IgD-negative memory B cell (primary cell): ENCODE results near the gene CABLES2. TPM values are rescaled to one million over a fixed set of nuclear protein-coding genes. Genes with fewer than 3 reads are reported as not detected.
A peak's percentile ranks its signal among the peaks of the same experiment; 100 is the strongest.

Experiments used
- H3K27ac Mint-ChIP-seq, 3 donors: one replicate each; pipeline ENCODE4 v1.8.0; 2020 to 2022; ENCODE audit warnings: mild to moderate bottlenecking in 3 of 3, mixed read lengths in 3 of 3, moderate library complexity in 1 of 3
- H3K27me3 Mint-ChIP-seq: one replicate; pipeline ENCODE4 v1.8.0; 2021; ENCODE audit warnings: mixed read lengths
- H3K36me3 Mint-ChIP-seq: one replicate; pipeline ENCODE4 v1.8.0; 2020; ENCODE audit warnings: mild to moderate bottlenecking, mixed read lengths
- H3K4me1 Mint-ChIP-seq, 3 donors: one replicate each; pipeline ENCODE4 v1.8.0; 2020 to 2022; ENCODE audit warnings: mixed read lengths in 3 of 3, mild to moderate bottlenecking in 1 of 3
- H3K4me3 Mint-ChIP-seq, 4 donors: one replicate each; pipeline ENCODE4 v1.8.0; 2020 to 2022; ENCODE audit warnings: mild to moderate bottlenecking in 4 of 4, mixed read lengths in 4 of 4, moderate library complexity in 3 of 4
- H3K9me3 Mint-ChIP-seq, 3 donors: one replicate each; pipeline ENCODE4 v1.8.0; 2020 to 2021; ENCODE audit warnings: mixed read lengths in 3 of 3, mild to moderate bottlenecking in 1 of 3
- polyA plus RNA-seq: library from polyadenylated mRNA; unstranded; fragments of 300-500 nt; fragmentation: Illumina TruSeq; gene quantifications from one replicate; pipeline ENCODE4 v1.2.3, GENCODE V29; 2021

The CABLES2 gene
- polyA plus RNA-seq, 1 donor from 2014 or later, result 1.1 TPM

- peaks cover 0 to 2% (median 0%) of the 10 kb centered on the region in 3 donors for H3K4me1 Mint-ChIP-seq
- no peaks in the 10 kb centered on the region for H3K36me3 Mint-ChIP-seq
- peak overlapping the region in 1 of 4 donors; percentile 57 for H3K4me3 Mint-ChIP-seq
- H3K27me3 Mint-ChIP-seq, result no peaks in the 10 kb centered on the region
- peak overlapping the region in 1 of 3 donors; percentile 31 for H3K27ac Mint-ChIP-seq
- H3K9me3 Mint-ChIP-seq, result no peaks in the 10 kb centered on the region
Measured at GRCh38 chr20:62416651-62417637, 9.9 kb upstream of the CABLES2 start.

DNA sequence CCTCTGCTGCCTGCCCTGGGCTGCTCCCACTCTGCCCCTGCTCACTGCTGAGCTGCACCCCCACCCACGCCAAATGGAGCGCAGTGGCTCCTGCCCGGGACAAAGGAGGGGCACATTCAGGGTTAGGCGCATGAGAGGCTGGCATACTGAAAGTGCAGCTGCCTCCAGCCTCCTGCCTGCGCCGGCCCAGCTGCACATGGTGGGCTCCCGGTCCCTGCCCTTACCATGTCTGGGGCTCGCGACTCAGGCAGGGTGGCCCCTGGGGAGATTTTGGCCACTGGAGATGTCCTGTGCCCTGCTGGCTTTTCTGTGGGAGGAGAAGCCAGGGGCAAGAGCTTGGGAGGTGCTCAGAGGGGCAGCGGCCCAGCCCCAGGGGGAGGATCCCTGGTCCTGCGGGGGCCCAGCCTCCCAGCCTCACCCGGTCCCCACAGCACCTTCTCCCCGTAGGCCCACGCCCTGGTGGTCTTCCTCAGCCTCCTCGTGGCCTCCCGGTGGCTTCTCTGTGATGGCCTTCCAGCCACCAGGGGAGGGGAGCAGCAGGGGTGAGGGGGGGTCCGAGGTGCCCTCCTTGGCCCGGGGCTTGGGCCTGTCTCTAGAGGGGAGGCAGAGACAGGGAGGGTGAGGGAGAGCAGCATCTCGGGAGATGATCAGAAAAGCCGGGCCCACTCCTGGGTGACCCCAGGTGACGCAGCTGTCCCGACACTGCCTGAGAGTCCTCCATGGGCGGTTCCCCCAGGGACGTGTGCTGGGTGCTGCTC, 8.4 kb upstream of the CABLES2 start:
- Mint-ChIP-seq H3K9me3 (no peaks in the 10 kb centered on the region), H3K36me3 (no peaks in the 10 kb centered on the region), H3K4me1 (peaks cover 0 to 2% (median 0%) of the 10 kb centered on the region in 3 donors), H3K27me3 (no peaks in the 10 kb centered on the region), H3K4me3 (no peak overlapping the region), H3K27ac (no peak overlapping the region)

GRCh38 chr20:62413896-62414481, 6.9 kb upstream of the CABLES2 start:
- peaks cover 3% of the 10 kb centered on the region for H3K27me3 Mint-ChIP-seq
- no peaks in the 10 kb centered on the region for H3K36me3 Mint-ChIP-seq
- H3K4me1 Mint-ChIP-seq, result peaks cover 0 to 7% (median 0%) of the 10 kb centered on the region in 3 donors
- H3K27ac Mint-ChIP-seq, result no peak overlapping the region
- no peaks in the 10 kb centered on the region for H3K9me3 Mint-ChIP-seq
- H3K4me3 Mint-ChIP-seq, result no peak overlapping the region

DNA sequence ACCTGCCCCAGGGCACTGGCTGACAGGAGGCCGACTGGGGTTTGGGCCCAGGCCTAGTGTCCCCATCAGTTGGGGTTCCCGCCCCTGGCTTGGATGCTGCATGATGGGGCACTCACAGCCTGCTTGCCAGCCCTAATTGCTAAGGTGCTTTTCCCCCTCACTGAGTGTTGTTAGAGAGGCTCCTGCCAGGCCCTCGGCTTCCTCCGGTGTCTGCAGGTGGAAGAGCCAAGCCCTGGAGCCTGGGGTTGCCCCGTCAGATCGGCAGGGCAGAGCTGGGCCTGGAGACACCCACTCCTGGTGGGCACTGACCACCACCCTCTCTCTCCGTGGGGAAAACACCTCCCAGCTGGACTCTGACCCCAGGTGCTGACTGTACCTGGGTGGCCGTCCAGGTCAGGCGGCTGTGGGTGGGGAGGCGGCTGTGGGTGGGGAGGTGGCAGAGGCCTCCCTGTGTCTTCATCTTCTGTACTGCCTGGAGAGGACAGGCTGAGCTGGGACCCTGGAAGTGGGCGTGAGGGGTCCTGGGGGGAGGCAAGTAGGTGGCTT, 6.0 kb upstream of the CABLES2 start:
- H3K4me1 Mint-ChIP-seq, result peaks cover 0 to 7% (median 0%) of the 10 kb centered on the region in 3 donors
- H3K4me3 Mint-ChIP-seq, result no peak overlapping the region
- peaks cover 3% of the 10 kb centered on the region for H3K27me3 Mint-ChIP-seq
- H3K27ac Mint-ChIP-seq, result no peak overlapping the region
- H3K36me3 Mint-ChIP-seq, result no peaks in the 10 kb centered on the region
- H3K9me3 Mint-ChIP-seq, result no peaks in the 10 kb centered on the region

DNA sequence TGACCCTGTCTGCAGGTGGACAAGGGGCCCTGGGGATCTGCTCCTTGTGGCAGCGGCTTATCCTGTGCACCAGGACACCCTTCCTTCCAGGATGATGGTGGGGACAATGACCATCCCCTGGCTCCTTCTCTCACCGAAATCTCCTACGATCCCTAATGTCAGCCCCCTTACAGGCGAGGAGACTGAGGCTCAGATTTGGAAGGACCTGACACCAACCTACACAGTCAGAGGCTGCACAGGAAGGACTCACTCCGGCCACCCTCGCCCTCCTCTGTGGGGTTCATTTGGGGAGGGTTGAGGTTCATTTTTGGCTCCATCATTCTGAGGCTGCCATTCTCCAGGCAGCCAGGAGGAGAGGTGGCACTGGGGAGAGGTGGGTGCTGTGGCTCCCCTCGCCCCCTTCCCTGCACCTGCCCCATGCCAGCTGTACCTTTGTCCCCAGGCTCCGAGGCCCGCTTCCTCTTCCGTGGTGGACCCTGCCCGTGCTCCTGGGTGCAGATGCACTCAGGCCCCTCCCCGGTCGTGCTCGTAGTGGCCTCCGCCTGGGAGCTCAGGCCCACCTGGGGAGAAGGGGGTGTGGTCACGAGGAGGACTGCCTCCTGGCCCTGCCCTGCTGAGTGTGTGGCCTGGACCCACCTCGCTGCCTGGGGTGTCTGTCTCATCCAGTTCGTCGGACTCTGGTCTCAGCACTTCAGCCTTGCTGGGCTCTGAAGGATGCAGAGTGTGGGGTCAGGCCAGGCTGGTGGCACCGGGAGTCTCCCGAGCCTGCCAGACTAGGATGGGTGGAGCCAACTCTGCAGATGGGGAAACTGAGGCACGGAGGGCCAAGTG, 5.3 kb upstream of the CABLES2 start:
- Mint-ChIP-seq H3K4me1 (peaks cover 0 to 9% (median 4%) of the 10 kb centered on the region in 3 donors), H3K9me3 (no peaks in the 10 kb centered on the region), H3K27ac (no peak overlapping the region), H3K36me3 (no peaks in the 10 kb centered on the region), H3K27me3 (peaks cover 3% of the 10 kb centered on the region), H3K4me3 (peak overlapping the region in 1 of 4 donors; percentile 12)

GRCh38 chr20:62411479-62412193, 4.6 kb upstream of the CABLES2 start:
- H3K4me1 Mint-ChIP-seq, result peaks cover 0 to 9% (median 6%) of the 10 kb centered on the region in 3 donors
- peaks cover 3% of the 10 kb centered on the region for H3K27me3 Mint-ChIP-seq
- no peak overlapping the region for H3K27ac Mint-ChIP-seq
- H3K4me3 Mint-ChIP-seq, result peak overlapping the region in 1 of 4 donors; percentile 12
- H3K9me3 Mint-ChIP-seq, result no peaks in the 10 kb centered on the region
- H3K36me3 Mint-ChIP-seq, result no peaks in the 10 kb centered on the region

GRCh38 chr20:62410746-62411478, 3.8 kb upstream of the CABLES2 start:
- H3K4me1 Mint-ChIP-seq, result peaks cover 3 to 12% (median 6%) of the 10 kb centered on the region in 3 donors
- H3K36me3 Mint-ChIP-seq, result no peaks in the 10 kb centered on the region
- peaks cover 3% of the 10 kb centered on the region for H3K27me3 Mint-ChIP-seq
- no peak overlapping the region for H3K4me3 Mint-ChIP-seq
- no peak overlapping the region for H3K27ac Mint-ChIP-seq
- H3K9me3 Mint-ChIP-seq, result no peaks in the 10 kb centered on the region

GRCh38 chr20:62409931-62410745, 3.1 kb upstream of the CABLES2 start:
- Mint-ChIP-seq H3K27me3 (peaks cover 3% of the 10 kb centered on the region), H3K4me1 (peaks cover 6 to 14% (median 9%) of the 10 kb centered on the region in 3 donors), H3K27ac (peak overlapping the region in 2 of 3 donors; percentile 71 to 86), H3K4me3 (peak overlapping the region in 2 of 4 donors; percentile 71 to 74), H3K9me3 (no peaks in the 10 kb centered on the region), H3K36me3 (no peaks in the 10 kb centered on the region)

DNA sequence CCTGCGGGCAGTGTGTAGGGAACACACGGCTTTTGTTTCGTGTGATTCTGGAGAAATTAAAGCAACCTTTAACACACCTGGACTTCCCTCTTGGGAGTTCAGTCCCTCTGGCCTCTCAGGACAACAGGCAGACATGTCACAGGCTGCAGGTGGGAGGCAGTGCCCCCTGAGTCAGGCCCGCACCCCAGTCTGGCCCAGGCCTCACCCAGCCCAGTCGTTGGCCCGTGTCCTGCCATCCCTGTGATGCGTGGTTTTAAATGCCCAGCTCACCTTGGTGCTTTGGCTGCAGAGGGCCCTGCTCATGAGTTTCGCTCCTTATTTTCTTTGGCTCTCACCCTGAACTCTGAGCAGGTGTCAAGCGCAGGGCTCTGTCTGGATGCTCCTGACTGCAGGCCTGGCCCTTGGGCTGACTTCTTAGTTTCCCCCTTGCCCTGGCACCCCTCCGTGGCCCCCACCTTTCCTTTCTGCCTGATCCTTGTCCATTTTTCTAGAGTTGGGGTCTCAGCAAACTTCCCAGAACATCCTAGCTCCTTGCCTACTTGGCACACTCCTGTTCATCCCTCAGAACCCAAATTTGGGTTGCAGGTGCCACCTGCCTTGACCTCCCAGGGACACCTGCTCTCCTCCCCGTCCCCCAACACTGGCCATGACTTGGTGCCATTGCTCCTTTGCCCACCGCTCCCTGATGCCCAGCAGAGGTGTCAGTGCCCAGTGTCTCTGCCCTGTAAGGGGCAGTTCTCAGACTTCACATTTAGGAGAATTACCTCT, 2.2 kb upstream of the CABLES2 start:
- H3K9me3 Mint-ChIP-seq, result no peaks in the 10 kb centered on the region
- H3K27me3 Mint-ChIP-seq, result peaks cover 3% of the 10 kb centered on the region
- H3K4me1 Mint-ChIP-seq, result peaks cover 6 to 15% (median 9%) of the 10 kb centered on the region in 3 donors
- H3K36me3 Mint-ChIP-seq, result no peaks in the 10 kb centered on the region
- H3K4me3 Mint-ChIP-seq, result peak overlapping the region in 3 of 4 donors; percentile 38 to 74 (median 71)
- H3K27ac Mint-ChIP-seq, result peak overlapping the region in 2 of 3 donors; percentile 71 to 86

DNA sequence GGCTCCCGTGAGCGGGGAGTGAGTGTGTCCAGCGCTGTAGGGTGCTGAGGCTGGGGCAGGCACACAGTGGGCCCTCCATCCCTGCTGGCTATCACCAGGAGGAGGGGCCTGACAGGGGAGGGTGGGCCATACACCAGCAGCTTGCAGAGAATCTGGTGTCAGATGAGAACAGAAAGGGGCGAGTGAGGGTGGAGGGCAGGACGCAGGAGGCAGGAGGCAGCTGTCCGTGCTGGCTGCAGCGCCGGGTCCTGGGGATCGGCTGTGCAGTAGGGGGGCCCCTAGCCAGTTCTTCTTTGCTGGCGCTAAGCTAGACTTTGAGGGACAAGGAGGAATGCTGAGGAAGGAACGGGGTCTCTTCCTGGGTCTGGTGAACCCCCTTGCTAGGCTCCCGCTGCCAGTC, 1.6 kb upstream of the CABLES2 start:
- Mint-ChIP-seq H3K4me3 (peak overlapping the region in 1 of 4 donors; percentile 71), H3K36me3 (no peaks in the 10 kb centered on the region), H3K27me3 (peaks cover 3% of the 10 kb centered on the region), H3K4me1 (peaks cover 6 to 17% (median 10%) of the 10 kb centered on the region in 3 donors), H3K9me3 (no peaks in the 10 kb centered on the region), H3K27ac (no peak overlapping the region)

DNA sequence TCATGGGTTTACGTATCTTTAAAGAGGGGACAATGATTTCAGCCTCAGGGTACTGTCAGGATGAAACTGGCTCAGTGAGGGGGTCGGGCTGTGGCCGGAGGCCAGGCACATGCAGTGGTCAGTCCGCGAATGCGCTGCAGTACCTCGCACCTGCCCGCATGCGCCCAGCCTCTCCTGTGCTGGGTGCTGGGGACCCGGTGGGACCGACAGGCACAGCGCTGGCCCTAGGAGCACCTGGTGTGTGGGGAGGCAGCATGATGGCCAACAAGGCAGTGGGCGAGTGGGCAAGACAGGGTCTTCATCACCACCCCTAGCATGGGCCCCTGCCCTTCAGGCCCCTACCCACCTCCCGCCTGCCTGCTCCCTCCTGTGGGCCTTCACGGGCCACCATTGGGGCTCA, 970 bp upstream of the CABLES2 start:
- no peaks in the 10 kb centered on the region for H3K36me3 Mint-ChIP-seq
- peaks cover 6 to 17% (median 13%) of the 10 kb centered on the region in 3 donors for H3K4me1 Mint-ChIP-seq
- no peaks in the 10 kb centered on the region for H3K9me3 Mint-ChIP-seq
- peaks cover 3% of the 10 kb centered on the region for H3K27me3 Mint-ChIP-seq
- peak overlapping the region in 3 of 4 donors; percentile 82 to 88 (median 84) for H3K4me3 Mint-ChIP-seq
- peak overlapping the region in 1 of 3 donors; percentile 78 for H3K27ac Mint-ChIP-seq
